CD4-positive, alpha-beta T cell treated with Interleukin-6 for 4 hours (primary cell): ENCODE data around the gene SORBS1.
"Not testable (repeated sequence)": the region's sequence is repeated elsewhere in the genome, so short reads cannot be mapped to it uniquely, and the experiment has no call there.

Experiments
- DNase-seq: peaks from one replicate; pipeline ENCODE4 v3.0.0-alpha.2; 2020; ENCODE audit warnings: mixed read lengths

SORBS1 gene

GRCh38 chr10:95480102-95480900 lies 80.9 kb downstream of the SORBS1 start:
- DNase-seq = no peak

DNA sequence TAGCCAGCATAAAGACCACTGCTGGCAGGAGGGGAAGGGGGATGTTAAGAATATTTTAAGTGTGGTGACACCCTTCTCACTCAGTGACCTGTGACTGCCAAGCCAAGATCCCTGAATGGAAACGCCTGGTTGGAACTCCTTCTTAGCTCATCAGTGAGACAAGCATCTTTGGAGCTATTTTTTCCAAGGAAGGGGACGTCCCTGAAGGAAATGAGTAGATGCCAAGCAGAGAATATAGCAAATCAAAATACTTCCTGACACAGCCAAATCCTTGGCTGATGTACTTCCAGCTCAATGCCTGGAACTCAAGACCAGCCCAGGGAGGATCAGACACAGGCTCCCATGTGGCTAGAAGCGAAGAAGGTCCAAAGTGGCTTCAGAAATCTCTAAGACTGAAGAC lies 82.2 kb downstream of the SORBS1 start:
- DNase-seq = no peak

- DNase-seq = no peak
Observed at GRCh38 chr10:95478185-95478584, 83.0 kb downstream of the SORBS1 start.

- no peak for DNase-seq
Observed at GRCh38 chr10:95477175-95477520, 84.0 kb downstream of the SORBS1 start.

DNA sequence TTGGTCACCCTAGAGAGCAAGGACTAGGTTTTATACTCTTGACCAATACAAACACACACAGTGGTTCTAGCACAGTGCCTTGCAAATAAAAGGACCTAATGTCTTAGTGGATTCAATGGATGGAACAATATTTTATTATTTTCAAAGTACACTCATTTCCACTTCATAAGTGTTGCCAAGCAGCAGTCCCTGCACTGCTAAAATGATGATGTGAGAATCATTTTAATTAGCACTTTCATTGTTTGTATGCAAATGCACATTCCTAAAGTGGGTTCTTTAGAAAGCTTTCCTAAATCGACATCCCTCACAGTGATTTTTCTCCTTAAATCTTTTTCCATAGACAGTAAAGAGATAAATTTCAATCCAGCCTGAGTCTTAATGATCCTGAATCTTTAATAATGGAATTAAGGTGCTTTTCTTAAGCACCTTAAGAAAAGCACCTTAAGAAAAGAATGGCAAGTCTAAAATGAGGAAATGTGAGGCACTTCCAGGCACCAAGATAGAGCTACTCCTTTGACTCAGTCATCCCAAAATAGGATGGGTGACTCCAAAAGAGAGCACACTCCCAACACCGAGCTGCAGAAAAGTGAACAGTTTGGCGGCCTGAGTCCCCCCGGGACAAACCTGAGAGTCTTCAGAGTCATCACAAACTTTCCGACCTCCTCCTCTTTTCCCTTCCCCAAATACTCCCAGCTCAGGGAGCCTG lies 84.5 kb downstream of the SORBS1 start:
- DNase-seq = no peak

DNA sequence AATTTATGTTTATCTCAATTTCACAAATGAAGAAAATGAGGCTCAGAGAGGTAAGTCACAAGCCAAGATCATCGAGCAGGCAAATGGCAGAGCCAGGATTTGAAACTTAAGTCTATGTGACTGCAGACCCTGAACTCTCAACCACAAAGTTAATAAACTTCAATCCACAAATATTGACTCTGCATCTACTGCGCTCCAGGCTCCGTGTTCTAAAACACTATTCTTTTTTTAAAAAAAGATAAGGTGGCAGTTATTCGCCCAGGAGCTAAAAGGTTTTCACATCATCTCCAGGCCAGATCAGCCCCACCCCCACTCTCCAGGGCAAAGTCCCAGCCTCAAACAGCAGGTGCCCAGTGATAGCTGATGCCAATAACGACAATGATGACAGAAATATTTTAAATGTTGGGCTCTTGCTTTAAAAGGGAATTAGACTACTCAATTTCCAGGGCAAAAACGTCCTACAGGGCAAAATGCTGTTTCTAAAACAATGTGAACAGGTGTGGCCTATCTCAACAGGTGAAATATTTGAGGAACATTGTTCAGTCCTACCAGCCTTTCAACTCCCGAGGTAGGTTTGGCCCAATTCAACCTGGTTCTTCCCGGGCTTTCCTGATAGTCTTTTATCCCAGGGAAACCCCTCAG lies 85.2 kb downstream of the SORBS1 start:
- no peak for DNase-seq

- DNase-seq = no peak
Observed at GRCh38 chr10:95475003-95475383, 86.2 kb downstream of the SORBS1 start.

DNA sequence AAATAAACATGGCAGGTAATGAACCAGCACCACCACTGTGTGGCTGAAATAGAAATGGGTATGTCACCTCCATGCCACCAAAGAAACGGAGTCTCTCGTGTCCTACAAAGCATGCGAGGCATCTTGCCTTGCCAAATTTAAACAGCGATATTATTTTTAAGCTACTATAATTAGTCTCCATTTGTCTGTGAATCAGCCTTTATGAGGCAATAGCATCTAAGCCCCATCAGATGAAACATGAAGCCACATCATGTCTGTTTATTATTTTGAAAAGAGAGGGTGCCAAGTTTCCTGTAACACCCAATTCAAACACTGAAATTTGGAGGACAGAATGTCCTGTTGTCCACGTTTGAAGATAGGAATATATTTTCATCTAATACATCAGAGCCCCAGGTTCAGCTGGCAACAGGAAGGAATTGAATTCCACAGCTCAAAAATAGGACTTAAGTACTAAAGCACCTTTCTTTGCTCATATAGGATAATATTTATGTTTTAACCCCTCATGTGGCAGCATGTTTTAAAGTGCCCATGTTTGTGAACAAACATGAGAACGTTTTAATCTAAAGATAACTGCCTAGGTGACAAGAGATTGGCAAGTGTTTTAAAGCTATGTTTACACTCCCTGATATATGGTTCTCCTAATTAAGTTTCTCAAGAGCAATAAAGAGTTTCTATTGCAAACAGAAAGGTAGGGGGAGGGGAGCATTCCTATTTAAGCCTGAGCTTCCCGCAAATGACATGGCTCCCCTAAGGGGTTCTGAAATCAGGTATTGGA lies 86.8 kb downstream of the SORBS1 start:
- DNase-seq = no peak

DNA sequence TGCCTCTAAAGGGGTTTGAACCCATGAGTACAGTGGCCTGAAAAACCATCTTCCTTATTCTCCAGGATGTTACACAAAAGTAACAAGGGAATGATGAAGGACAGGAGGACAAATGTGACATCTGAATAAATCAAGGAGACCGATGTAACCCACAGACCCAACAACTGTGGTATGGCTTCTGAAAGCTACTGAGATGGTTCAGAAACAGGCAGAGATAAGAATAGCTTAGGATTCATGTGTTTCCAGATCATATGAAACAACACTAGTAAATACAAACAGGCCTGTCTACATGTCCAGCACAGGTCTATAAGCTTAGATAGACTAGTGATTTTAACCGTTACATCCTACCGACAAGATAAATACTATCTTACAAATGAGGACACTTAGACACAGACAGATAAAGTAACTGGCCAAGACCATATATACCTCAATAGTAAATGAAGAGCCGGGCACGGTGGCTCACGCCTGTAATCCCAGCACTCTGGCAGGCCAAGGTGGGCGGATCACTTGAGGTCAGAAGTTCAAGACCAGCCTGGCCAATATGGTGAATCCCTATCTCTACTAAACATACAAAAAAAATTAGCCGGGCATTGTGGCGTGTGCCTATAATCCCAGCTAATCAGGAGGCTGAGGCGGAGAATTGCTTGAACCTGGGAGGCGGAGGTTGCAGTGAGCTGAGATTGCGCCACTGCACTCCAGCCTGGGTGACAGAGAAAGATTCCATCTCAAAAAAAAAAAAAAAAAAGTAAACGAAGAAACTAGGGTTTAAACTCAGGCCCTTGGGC lies 88.7 kb downstream of the SORBS1 start:
- DNase-seq = no peak

GRCh38 chr10:95469676-95470075 lies 91.5 kb downstream of the SORBS1 start:
- DNase-seq = no peak

DNA sequence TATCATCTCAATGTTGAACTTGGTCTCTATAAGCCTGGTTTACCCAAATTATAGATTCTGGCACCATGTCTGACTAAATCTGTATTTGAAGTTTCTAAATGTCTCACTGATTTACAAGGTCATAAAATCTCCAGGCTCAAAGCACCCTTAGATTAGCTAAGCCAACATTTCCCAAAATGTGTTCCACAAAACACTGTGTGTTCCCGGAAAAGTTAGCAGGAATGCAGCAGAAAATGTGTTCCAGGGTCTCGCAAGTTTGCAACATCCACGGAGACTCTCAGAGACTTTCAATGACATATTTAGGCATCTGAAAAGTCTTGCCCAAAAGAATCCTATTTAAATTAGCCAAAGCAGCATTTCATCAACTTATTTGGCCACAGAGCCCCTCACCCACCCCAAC lies 91.9 kb downstream of the SORBS1 start:
- DNase-seq = no peak

DNA sequence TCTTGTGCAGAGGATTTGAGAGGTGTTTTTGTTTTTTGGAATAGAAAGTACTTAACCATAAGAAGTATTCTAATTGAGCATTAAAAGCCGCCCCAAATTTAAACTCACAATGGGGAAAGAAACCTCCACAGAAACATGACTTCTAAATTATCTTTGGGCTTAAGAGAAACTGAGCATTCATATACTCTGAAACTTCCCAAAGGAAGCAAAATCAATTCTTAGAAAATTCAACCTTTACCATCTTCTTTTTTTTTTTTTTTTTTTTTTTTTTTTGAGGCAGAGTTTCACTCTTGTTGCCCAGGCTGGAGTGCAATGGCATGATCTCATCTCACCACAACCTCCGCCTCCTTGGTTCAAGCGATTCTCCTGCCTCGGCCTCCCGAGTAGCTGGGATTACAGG lies 93.5 kb downstream of the SORBS1 start:
- not testable (repeated sequence) for DNase-seq

GRCh38 chr10:95467162-95467599 lies 94.0 kb downstream of the SORBS1 start:
- DNase-seq = no peak

DNA sequence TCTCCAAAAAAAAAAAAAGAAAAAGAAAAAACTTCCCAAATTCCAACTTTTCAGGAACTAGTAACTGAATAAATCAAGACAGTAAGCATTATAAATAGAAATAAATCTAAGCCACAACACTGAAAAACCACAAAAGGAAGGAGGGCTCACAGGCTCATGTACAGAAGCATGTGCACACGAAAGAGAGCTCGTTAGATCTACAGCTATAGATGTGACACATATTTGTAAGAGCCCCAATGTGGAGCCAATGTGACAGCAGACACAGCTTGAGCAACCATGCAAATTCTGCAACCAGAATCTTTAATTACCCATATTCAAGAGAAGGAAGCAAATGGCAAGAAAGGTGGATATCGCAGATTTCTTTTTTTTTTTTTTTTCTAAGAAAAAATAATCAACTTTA lies 94.7 kb downstream of the SORBS1 start:
- DNase-seq = no peak

DNA sequence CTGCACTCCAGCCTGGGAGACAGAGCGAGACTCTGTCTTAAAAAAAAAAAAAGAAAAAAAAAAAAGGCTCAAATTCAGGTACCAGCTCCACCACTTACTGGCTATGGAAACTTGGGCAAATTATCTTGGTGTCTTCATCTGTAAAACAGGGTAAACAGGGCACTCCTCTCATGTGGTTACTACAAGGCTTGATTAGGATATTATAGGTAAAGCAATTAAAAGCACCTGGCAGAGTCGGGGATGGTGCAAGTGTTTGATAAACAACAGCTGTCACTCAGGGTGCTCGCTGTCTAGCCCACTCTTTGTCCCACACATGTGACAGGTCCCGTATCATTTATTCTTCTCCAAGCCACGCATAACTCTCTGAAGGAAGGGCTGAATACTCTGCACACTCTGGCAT lies 96.9 kb downstream of the SORBS1 start:
- no peak for DNase-seq

- no peak for DNase-seq
Observed at GRCh38 chr10:95462740-95463667, 98.2 kb downstream of the SORBS1 start.

DNA sequence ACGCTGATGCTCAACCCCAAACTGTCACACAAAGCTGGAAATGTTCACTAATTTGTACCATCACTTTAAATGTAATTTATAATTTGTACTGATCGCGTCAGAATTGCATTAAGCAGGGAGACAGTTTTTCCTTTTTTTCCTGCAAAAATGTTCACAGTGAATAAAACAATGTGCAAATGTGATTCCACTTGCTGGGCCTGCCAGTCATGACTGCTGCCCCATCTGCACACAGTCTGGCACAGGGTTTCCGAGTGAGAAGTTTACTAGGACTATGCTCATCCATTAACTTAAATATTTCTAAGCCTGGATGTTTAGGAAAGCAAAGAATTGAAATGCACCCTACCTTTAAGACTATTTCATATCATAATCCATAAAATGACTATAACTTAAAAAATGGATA lies 99.6 kb downstream of the SORBS1 start:
- no peak for DNase-seq

- no peak for DNase-seq
Observed at GRCh38 chr10:95459446-95460045, 101.6 kb downstream of the SORBS1 start.

GRCh38 chr10:95458871-95459270 lies 102.3 kb downstream of the SORBS1 start:
- DNase-seq = no peak

GRCh38 chr10:95458014-95458413 lies 103.2 kb downstream of the SORBS1 start:
- no peak for DNase-seq
